GM23248 (cell line): ENCODE results near the gene COL9A3.

Experiments
- EZH2 ChIP-seq: fragments of 200-600 bp; sonication (generic); IDR thresholded peaks from 2 replicates; pipeline ENCODE4 v1.6.1; 2018; ENCODE audit warnings: antibody characterized with exemption, mild to moderate bottlenecking; ENCODE audit not compliant: insufficient read depth, poor library complexity, severe bottlenecking
- EZH2phosphoT487 ChIP-seq: fragments of 200-600 bp; sonication (generic); IDR thresholded peaks from 2 replicates; pipeline ENCODE4 v1.6.1; 2018; ENCODE audit warnings: antibody characterized with exemption, moderate library complexity, mild to moderate bottlenecking, low read depth; ENCODE audit not compliant: insufficient read depth

- no peak for TF ChIP-seq EZH2phosphoT487
- no peak for TF ChIP-seq EZH2
Observed at GRCh38 chr20:62786157-62786556, 30.7 kb upstream of the COL9A3 start.
